ENCODE results near the gene NSG1. TPM values are rescaled to one million over a fixed set of nuclear protein-coding genes. Genes with fewer than 3 reads are reported as not detected.
A peak's percentile ranks its signal among the peaks of the same experiment; 100 is the strongest.

NSG1 gene, protein sequence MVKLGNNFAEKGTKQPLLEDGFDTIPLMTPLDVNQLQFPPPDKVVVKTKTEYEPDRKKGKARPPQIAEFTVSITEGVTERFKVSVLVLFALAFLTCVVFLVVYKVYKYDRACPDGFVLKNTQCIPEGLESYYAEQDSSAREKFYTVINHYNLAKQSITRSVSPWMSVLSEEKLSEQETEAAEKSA
- total RNA-seq: 1 to 10 TPM in 4 of 6 donors, under 1 TPM in 1, not detected in 1; 0.29 to 3.8 (median 1.3) TPM

DNA sequence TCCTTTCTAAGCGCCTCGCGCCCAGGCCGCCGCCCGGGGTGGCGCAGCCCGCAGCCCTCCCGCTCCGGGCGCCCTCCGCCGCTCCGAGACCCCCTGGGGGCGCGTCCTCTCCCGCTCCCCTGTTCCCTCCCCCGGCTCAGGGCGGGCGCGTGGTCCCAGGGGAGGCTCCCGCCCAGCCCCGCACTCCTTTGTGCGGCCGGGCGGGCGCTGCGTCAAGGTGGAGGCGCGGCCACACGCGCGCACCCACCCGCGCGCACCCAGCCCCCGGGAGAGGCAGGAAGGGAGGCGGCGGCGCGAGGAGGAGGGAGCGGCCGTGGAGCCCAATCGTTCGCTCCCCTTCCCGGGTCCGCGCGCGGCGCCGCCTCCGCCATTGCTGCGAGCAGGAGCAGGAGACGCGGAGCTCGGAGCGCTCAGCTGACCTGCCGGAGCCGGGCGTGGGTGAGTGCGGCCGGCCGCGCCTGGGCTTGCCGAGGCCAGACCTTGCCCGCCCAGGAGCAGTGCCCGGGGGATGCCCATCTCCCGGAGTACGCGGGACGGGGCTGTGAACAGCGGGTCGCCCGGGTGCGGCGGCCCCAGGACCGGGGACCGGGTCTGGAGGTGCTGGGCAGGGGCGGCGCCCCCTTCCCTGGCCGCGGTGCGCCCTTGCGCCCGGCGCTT is at the start of gene NSG1:
Gene NSG1 (plus strand): TSS at position 367 of the 657 bp plus-strand sequence. CDS start 528 bp downstream, outside the sequence.
- H3K4me1 ChIP-seq: peaks cover 25 to 35% (median 27%) of the 10 kb centered on the region in 4 donors
- TF ChIP-seq EP300 (IDR thresholded peaks at IDR 0.05) (no peak), POLR2A (IDR thresholded peaks at IDR 0.05) (no peak), CTCF (IDR thresholded peaks at IDR 0.05) (no peak), POLR2AphosphoS5 (IDR thresholded peaks at IDR 0.05) (no peak)
- no peaks in the 10 kb centered on the region for H3K36me3 ChIP-seq
- ATAC-seq (ENCODE audit: low FRiP score in 2 of 2): peak in 1 of 2 donors; percentile 36
- DNase-seq: peak in 1 of 2 donors; percentile 88
- 0 to 1% methylated on average over 1 to 41 of the region's 87 CpGs for WGBS, 2 donors
- H3K27me3 ChIP-seq: peaks cover 0 to 41% (median 16%) of the 10 kb centered on the region in 4 donors
- H3K9me3 ChIP-seq: no peaks in the 10 kb centered on the region
- H3K4me3 ChIP-seq: peak within 1 kb of the TSS in 3 of 4 donors; percentile 38 to 54 (median 42)
- no peak within 1 kb of the TSS for H3K27ac ChIP-seq

- Histone ChIP-seq H3K27ac (peak overlapping the region in 2 of 4 donors; percentile 11 to 39), H3K4me1 (peaks cover 0 to 18% (median 0%) of the 10 kb centered on the region in 4 donors), H3K27me3 (no peaks in the 10 kb centered on the region), H3K36me3 (no peaks in the 10 kb centered on the region), H3K4me3 (no peak overlapping the region), H3K9me3 (no peaks in the 10 kb centered on the region)
- WGBS, 2 donors: 47 to 54% methylated on average over 11 of the region's 11 CpGs
- DNase-seq (peak in 1 of 2 donors; percentile 25), ATAC-seq (ENCODE audit: low FRiP score in 2 of 2) (peak in 1 of 2 donors; percentile 9)
- TF ChIP-seq CTCF (IDR thresholded peaks at IDR 0.05) (no peak), POLR2AphosphoS5 (IDR thresholded peaks at IDR 0.05) (no peak), POLR2A (IDR thresholded peaks at IDR 0.05) (no peak), EP300 (IDR thresholded peaks at IDR 0.05) (no peak)
Observed at GRCh38 chr4:4338210-4339001, 48.5 kb upstream of the NSG1 start.

DNA sequence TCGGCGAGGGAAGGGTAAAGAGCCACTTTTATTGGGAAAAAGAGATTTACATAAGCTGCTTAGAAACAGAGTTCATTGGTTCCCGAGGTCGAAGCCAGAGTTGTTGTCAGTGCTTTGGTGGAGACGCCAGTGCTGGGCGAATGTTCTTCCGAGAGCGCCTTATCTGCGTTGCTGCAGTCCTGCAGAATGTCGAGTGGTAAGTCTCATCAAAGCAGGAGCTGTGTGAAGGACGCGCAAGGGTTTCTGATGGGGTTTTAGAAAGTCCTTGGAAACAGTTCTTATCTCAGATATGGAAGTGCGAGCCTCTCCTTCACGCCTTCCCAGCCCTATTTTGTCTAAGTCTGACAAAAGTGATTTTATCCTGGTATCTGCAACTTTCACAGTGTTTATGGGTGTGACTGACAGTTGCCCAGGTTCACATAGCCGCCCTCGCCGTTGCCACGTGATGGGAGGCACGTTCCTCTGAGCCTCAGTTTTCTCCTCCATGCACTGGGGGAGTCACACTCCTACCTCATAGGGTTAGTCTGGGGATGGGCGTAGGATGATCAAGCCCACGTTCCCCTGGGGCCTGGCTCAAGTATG is 47.3 kb upstream of the NSG1 start:
- Histone ChIP-seq H3K27me3 (no peaks in the 10 kb centered on the region), H3K4me3 (no peak overlapping the region), H3K4me1 (peaks cover 0 to 17% (median 0%) of the 10 kb centered on the region in 4 donors), H3K36me3 (no peaks in the 10 kb centered on the region), H3K9me3 (no peaks in the 10 kb centered on the region), H3K27ac (no peak overlapping the region)
- TF ChIP-seq CTCF (IDR thresholded peaks at IDR 0.05): no peak
- no peak for TF ChIP-seq POLR2AphosphoS5 (IDR thresholded peaks at IDR 0.05)
- TF ChIP-seq POLR2A (IDR thresholded peaks at IDR 0.05): no peak
- no peak for TF ChIP-seq EP300 (IDR thresholded peaks at IDR 0.05)
- ATAC-seq (ENCODE audit: low FRiP score in 2 of 2) (peak; percentile 31 to 69), DNase-seq (peak in 1 of 2 donors; percentile 49)
- 42 to 53% methylated on average over 20 to 21 of the region's 21 CpGs for WGBS, 2 donors

GRCh38 chr4:4341861-4342650 is 44.8 kb upstream of the NSG1 start:
- Histone ChIP-seq H3K9me3 (no peaks in the 10 kb centered on the region), H3K36me3 (no peaks in the 10 kb centered on the region), H3K27me3 (no peaks in the 10 kb centered on the region), H3K27ac (no peak overlapping the region), H3K4me1 (peaks cover 0 to 17% (median 0%) of the 10 kb centered on the region in 4 donors), H3K4me3 (no peak overlapping the region)
- TF ChIP-seq EP300 (IDR thresholded peaks at IDR 0.05) (no peak), CTCF (IDR thresholded peaks at IDR 0.05) (no peak)
- 92 to 93% methylated on average over 9 of the region's 9 CpGs for WGBS, 2 donors
- ATAC-seq (ENCODE audit: low FRiP score in 2 of 2) (no peak), DNase-seq (no peak)

All from upper lobe of left lung (tissue), 6 donors.